DMS 273 treated with DMSO at 0.1 percent for 48 hours (cell line): Measurements from ENCODE around the gene CTAGE8.
"Not testable (repeated sequence)": the region's sequence is repeated elsewhere in the genome, so short reads cannot be mapped to it uniquely, and the experiment has no call there.

Experiments used
- DNase-seq: peaks from one replicate; lab custom pipeline; 2025; lab: John Stamatoyannopoulos, UW

Gene CTAGE8

GRCh38 chr7:144255471-144255897, 13.6 kb downstream of the CTAGE8 start:
- DNase-seq, result no peak

DNA sequence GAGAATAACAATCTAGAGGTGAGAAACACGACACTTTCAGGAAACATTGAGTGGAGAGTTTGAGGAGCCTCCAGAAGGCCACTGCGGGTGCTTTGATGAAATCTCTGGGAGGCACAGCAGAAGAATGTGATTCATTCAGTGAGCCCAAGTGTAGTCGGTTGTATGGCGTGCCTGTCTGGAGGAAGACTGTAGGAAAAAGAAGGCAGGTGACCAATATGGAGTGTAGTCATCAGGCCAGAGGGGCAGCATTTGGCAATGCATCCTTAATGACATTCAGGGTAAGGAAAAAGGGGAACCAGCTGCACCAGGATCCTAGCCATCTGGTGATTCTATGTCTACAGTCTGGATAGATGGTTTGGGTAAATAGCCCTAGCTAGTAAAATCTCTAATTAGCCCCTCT, 16.8 kb downstream of the CTAGE8 start:
- not testable (repeated sequence) for DNase-seq

- not testable (repeated sequence) for DNase-seq
Observed at GRCh38 chr7:144247674-144248330, 21.3 kb downstream of the CTAGE8 start.

- DNase-seq, result not testable (repeated sequence)
Observed at GRCh38 chr7:144246967-144247366, 22.1 kb downstream of the CTAGE8 start.

DNA sequence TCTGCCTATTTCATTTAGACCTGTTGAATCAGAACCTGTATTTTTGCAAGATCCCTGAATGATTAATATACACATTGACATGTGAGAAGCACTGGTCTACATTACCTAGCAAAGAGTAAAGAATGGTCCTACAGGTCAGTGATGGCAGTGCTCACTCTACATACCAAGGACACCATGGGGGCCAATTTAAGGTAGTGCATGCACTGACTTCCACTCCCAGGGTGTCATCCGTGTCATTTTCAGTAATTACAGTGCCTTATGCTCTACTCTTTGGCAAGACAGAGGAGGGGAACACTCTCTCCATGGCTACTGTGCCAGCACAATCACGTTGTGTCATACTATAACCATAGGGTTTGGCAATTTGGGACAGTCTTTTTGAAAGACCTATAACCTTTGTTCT, 23.7 kb downstream of the CTAGE8 start:
- DNase-seq, result not testable (repeated sequence)

- not testable (repeated sequence) for DNase-seq
Observed at GRCh38 chr7:144239365-144239764, 29.7 kb downstream of the CTAGE8 start, which contains the start of gene OR2A42. OR2A42 (minus strand) TSS chr7:144239605; CDS start chr7:144232843, 6,762 bp downstream.

- not testable (repeated sequence) for DNase-seq
Observed at GRCh38 chr7:144238530-144239082, 30.5 kb downstream of the CTAGE8 start.

GRCh38 chr7:144233039-144233438, 36.0 kb downstream of the CTAGE8 start:
- not testable (repeated sequence) for DNase-seq

GRCh38 chr7:144231027-144231426, 38.1 kb downstream of the CTAGE8 start:
- not testable (repeated sequence) for DNase-seq

DNA sequence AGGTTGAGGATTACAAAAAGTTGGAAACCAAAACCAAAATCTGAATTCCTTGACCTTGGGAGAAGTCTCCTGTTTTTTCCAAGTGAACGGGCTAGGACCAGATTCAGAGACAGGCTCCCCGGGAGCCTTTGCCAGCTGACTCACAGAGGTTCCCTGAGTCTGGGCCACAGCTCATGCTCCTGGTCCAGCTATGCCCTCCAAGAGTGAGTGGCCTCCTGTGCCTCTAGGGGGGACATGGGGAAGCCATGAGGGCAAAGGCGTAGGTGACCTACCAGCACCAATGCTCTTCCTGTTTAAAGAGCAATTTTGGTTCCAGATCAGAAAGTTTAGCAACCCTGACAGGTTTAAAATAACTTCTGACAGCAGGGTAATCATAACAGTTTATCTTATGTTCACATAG, 40.3 kb downstream of the CTAGE8 start:
- DNase-seq, result not testable (repeated sequence)

- DNase-seq, result not testable (repeated sequence)
Observed at GRCh38 chr7:144226866-144227265, 42.2 kb downstream of the CTAGE8 start.

DNA sequence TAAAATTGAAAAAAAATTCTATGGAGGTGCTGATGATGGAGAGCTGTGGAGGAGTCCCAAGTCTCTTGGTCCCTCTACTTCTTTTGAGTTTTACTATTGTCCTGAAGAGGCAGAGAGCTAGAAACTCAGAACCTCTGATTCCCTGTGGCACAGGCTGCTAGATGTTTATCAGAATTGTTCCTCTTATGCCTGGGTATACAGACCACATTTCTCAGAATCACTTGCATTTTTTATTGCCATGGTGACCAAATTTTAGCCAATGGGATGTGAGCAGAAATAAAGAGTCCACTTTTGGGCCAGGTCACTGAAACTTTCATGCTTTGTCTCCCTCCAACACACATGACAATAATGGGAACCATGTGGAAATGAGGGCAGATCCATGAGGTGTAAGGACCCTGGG, 45.4 kb downstream of the CTAGE8 start:
- DNase-seq, result not testable (repeated sequence)

DNA sequence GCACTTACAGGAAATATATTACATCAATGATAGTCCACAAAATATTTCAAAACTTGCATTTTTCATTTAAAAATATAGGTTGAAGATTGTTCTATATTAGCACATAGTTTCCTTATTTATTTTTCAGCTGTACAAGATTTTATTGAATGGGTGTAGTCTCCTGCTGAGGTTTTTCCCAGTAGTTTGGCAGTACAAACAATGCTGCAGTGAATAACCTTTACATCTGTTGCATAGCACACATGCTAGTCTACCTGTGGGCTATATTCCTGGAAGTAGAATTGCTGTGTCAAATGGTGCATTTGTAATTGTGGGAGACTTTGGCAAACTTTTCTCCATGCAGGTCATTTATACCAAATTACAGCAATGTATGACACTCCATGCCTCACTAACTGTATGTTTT, 48.6 kb downstream of the CTAGE8 start:
- DNase-seq, result not testable (repeated sequence)

GRCh38 chr7:144219149-144219548, 49.9 kb downstream of the CTAGE8 start:
- DNase-seq, result not testable (repeated sequence)

DNA sequence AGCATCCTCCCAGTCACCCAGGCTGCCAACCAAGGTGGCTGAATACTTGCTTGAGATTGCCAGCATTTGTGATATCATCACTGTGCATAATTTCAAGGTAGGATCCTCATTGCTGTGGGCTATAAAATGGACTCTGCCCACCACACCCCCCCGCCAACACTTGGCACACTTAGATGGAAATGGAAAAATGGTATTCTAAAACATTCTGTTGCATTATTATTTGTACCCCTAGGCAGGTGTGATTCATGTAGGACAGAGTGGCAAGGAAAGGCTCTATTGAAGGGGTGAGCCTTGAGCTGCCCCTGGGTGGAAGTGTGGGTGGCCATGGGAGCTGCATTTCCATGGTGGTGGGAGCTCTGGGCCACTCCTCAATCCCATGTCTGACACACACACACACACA, 50.5 kb downstream of the CTAGE8 start:
- not testable (repeated sequence) for DNase-seq

GRCh38 chr7:144217200-144217599, 51.9 kb downstream of the CTAGE8 start:
- not testable (repeated sequence) for DNase-seq
